Stimulated activated naive B cell treated with anti-CD40 and anti-IgM and Interleukin-4, amounts not matched to agents 10 μg/mL and 1 μg/mL and 100 μg/mL, for 72 hours (primary cell): ENCODE results near the gene CYBA.

Experiments
- ATAC-seq, 2 donors: fragments of 150-1000 bp; cut with Tn5 transposase; replicated peaks; 2 replicates each; pipeline ENCODE4 v1.10.0; 2021; ENCODE audit warnings: moderate library complexity in 1 of 2
- DNase-seq: peaks from one replicate; pipeline ENCODE4 v3.0.0; 2021
- H3K27ac Mint-ChIP-seq: one replicate; pipeline ENCODE4 v1.8.0; 2022; ENCODE audit warnings: mild to moderate bottlenecking, mixed read lengths
- H3K27me3 Mint-ChIP-seq, 2 donors: one replicate each; pipeline ENCODE4 v1.8.0; 2022; ENCODE audit warnings: mixed read lengths in 2 of 2
- H3K36me3 Mint-ChIP-seq, 2 donors: one replicate each; pipeline ENCODE4 v1.8.0; 2022; ENCODE audit warnings: mixed read lengths in 2 of 2, mild to moderate bottlenecking in 1 of 2
- H3K4me1 Mint-ChIP-seq, 2 donors: one replicate each; pipeline ENCODE4 v1.8.0; 2022; ENCODE audit warnings: mixed read lengths in 2 of 2, mild to moderate bottlenecking in 1 of 2
- H3K4me3 Mint-ChIP-seq, 2 donors: one replicate each; pipeline ENCODE4 v1.8.0; 2022; ENCODE audit warnings: mild to moderate bottlenecking in 2 of 2, mixed read lengths in 2 of 2, moderate library complexity in 1 of 2
- H3K9me3 Mint-ChIP-seq, 2 donors: one replicate each; pipeline ENCODE4 v1.8.0; 2022; ENCODE audit warnings: mixed read lengths in 2 of 2, mild to moderate bottlenecking in 1 of 2

Gene CYBA

DNA sequence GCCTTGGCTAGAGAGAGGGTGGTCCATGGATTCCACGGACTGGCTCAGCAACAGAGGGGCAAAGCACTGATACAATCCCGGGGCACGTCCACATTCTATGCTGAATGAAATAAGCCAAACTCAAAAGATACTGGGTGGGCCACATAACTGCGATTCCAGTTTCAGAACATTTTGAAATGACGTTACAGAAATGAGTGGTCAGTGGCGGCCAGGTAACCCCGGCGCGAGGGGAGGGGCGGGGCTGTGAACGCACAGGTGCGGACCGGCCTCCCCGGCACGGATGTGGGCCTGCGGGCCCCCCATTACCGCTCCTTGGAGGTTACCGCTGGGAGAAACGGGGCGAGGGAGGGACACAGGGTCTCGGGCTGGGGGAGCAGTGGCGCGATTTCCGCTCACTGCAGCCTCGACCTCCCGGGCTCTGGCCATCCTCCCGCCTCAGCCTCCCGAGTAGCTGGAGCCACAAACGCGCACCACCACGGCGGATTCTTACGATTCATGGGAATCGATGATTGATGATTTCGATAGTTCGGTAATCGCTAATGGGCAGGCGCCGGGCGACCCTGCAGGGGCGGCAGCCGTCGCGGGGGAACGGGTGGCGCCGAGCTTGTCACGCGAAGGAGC is 11.5 kb upstream of the CYBA start:
- H3K36me3 Mint-ChIP-seq: peaks cover 25% of the 10 kb centered on the region in 2 donors

GRCh38 chr16:88661468-88661867 is 10.6 kb upstream of the CYBA start:
- no peak for ATAC-seq

More for the DNA sequence above, 11.5 kb upstream of the CYBA start:
- ATAC-seq: peak; percentile 3 to 5
- H3K9me3 Mint-ChIP-seq: no peaks in the 10 kb centered on the region
- DNase-seq: no peak
- H3K27ac Mint-ChIP-seq: peak overlapping the region; percentile 94
- peaks cover 24 to 41% of the 10 kb centered on the region in 2 donors for H3K4me1 Mint-ChIP-seq
- H3K27me3 Mint-ChIP-seq: no peaks in the 10 kb centered on the region
- H3K4me3 Mint-ChIP-seq: peak overlapping the region; percentile 96 to 99

DNA sequence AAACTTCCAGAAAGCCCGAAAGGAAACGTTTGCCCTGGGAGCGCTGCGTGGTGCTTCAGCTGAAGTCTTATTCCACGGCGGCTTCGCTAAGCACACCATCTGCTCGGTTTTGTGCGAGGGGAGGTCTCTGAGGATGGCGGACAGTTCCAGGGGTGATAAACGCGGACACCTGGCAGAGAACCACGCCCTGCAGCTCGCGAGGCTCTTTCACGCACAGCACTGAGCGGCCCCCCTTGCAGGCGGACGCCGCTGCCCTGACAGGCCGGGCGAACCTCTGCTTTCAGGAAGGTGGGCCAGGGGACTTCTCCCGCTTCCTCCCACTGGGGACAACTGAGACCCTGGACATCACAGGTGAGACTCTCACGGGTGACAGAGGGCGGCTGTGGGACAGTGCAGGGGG is 8.3 kb upstream of the CYBA start:
- H3K4me3 Mint-ChIP-seq: no peak overlapping the region
- H3K9me3 Mint-ChIP-seq: no peaks in the 10 kb centered on the region
- ATAC-seq (no peak), DNase-seq (no peak)
- peaks cover 24 to 29% of the 10 kb centered on the region in 2 donors for H3K4me1 Mint-ChIP-seq
- no peak overlapping the region for H3K27ac Mint-ChIP-seq
- H3K27me3 Mint-ChIP-seq: no peaks in the 10 kb centered on the region
- peaks cover 30 to 41% of the 10 kb centered on the region in 2 donors for H3K36me3 Mint-ChIP-seq

More at GRCh38 chr16:88661468-88661867, 10.6 kb upstream of the CYBA start:
- Mint-ChIP-seq H3K4me1 (peaks cover 24 to 37% of the 10 kb centered on the region in 2 donors), H3K27ac (no peak overlapping the region), H3K27me3 (no peaks in the 10 kb centered on the region), H3K9me3 (no peaks in the 10 kb centered on the region), H3K36me3 (peaks cover 20 to 30% of the 10 kb centered on the region in 2 donors), H3K4me3 (peak overlapping the region; percentile 59 to 70)
- no peak for DNase-seq

DNA sequence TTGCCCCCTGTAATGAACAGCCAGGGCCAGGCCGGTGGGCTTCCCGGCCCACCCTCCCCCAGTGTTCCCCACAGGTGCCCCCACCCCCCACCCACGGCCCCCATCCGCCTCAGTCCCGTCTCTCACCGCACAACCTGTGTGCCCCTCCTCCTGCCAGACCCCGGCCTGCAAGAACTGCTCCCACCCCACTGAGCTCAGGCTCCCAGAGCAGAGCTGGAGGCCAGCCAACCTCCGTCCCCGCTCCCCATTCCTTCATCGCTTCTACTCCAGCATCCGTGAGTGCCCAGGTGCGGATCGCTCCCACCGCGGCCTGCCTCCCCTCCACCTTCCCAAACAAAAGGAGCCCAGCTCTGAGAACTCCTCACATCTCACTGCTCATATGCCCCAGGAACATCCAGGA is 7.9 kb upstream of the CYBA start:
- DNase-seq (no peak), ATAC-seq (no peak)
- peaks cover 22 to 26% of the 10 kb centered on the region in 2 donors for H3K4me1 Mint-ChIP-seq
- H3K27ac Mint-ChIP-seq: no peak overlapping the region
- H3K27me3 Mint-ChIP-seq: no peaks in the 10 kb centered on the region
- peaks cover 35 to 44% of the 10 kb centered on the region in 2 donors for H3K36me3 Mint-ChIP-seq
- H3K4me3 Mint-ChIP-seq: no peak overlapping the region
- H3K9me3 Mint-ChIP-seq: no peaks in the 10 kb centered on the region

GRCh38 chr16:88657371-88657770 is 6.5 kb upstream of the CYBA start:
- peaks cover 26 to 37% of the 10 kb centered on the region in 2 donors for H3K4me1 Mint-ChIP-seq
- H3K27me3 Mint-ChIP-seq: no peaks in the 10 kb centered on the region
- ATAC-seq (no peak), DNase-seq (no peak)
- H3K4me3 Mint-ChIP-seq: no peak overlapping the region
- peaks cover 43 to 49% of the 10 kb centered on the region in 2 donors for H3K36me3 Mint-ChIP-seq
- no peaks in the 10 kb centered on the region for H3K9me3 Mint-ChIP-seq
- H3K27ac Mint-ChIP-seq: no peak overlapping the region

GRCh38 chr16:88656291-88656980 is 5.6 kb upstream of the CYBA start:
- no peaks in the 10 kb centered on the region for H3K27me3 Mint-ChIP-seq

DNA sequence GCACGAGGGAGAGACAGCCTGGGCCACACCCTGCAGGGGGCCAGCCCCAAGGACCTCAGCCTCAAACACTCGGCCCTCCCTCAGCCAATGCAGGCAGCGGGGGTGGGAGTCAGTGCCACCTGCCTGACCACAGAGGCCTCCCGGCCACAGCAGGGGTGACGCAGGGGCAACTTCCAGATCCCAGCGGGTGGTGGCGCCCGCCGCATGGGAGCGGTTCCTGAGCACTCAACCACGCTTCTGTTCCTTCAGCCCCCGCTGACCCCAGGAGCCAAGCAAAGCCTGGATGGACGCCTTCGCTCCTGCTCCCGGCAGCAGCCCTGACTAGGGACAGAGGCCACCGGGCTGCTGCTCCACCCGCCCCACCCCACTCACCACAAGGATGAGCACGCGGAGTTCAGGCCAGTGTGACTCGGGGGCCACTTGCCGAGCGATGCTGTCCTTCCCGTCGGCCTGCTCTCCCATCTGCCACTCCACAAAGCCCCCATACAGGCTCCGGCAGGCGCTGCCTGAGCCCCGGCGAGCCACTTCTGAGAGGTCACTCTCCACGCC is 5.0 kb upstream of the CYBA start:
- DNase-seq (no peak), ATAC-seq (no peak)
- H3K27me3 Mint-ChIP-seq: no peaks in the 10 kb centered on the region
- no peak overlapping the region for H3K27ac Mint-ChIP-seq
- no peaks in the 10 kb centered on the region for H3K9me3 Mint-ChIP-seq
- peaks cover 45 to 47% of the 10 kb centered on the region in 2 donors for H3K36me3 Mint-ChIP-seq
- no peak overlapping the region for H3K4me3 Mint-ChIP-seq
- peaks cover 32 to 38% of the 10 kb centered on the region in 2 donors for H3K4me1 Mint-ChIP-seq

More at GRCh38 chr16:88656291-88656980, 5.6 kb upstream of the CYBA start:
- peaks cover 30 to 37% of the 10 kb centered on the region in 2 donors for H3K4me1 Mint-ChIP-seq
- no peak overlapping the region for H3K4me3 Mint-ChIP-seq
- H3K9me3 Mint-ChIP-seq: no peaks in the 10 kb centered on the region
- ATAC-seq (no peak), DNase-seq (no peak)
- no peak overlapping the region for H3K27ac Mint-ChIP-seq
- H3K36me3 Mint-ChIP-seq: peaks cover 45% of the 10 kb centered on the region in 2 donors

DNA sequence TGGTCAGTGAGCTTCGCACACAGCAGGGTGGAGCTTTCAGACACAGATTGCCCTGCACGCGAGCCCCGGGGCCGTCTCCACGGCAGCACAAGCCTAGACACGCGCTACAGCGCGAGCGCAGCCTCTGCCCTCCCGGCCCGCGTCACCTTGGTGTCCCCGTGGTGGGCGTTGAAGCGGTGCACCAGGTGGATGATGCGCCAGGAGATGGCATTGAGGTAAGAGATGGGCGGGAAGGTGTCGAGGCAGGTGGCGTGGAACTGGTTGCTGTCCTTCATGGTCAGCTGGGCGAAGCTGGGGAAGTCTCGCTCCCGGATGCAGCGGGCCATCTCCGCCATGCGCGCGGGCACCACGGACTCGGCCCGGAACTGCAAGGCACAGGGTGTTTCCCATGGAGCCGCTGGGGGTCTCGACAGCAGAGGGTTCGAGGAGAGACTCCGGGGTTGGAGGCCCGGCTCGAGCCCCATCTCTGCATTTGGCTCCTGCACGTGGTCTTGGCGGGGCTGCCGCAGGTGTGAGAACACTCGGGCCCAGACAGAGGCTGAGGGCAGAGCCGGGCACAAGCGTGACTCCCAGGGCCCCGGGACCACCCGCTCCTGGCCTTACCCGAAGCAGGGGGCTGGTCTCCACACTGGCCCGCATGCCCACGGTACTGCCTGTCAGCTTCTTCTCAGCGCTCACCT is 4.3 kb upstream of the CYBA start:
- Mint-ChIP-seq H3K4me3 (no peak overlapping the region), H3K9me3 (no peaks in the 10 kb centered on the region), H3K27ac (peak overlapping the region; percentile 57), H3K4me1 (peaks cover 32 to 36% of the 10 kb centered on the region in 2 donors), H3K36me3 (peaks cover 46 to 49% of the 10 kb centered on the region in 2 donors), H3K27me3 (no peaks in the 10 kb centered on the region)
- ATAC-seq (no peak), DNase-seq (peak; percentile 0)

DNA sequence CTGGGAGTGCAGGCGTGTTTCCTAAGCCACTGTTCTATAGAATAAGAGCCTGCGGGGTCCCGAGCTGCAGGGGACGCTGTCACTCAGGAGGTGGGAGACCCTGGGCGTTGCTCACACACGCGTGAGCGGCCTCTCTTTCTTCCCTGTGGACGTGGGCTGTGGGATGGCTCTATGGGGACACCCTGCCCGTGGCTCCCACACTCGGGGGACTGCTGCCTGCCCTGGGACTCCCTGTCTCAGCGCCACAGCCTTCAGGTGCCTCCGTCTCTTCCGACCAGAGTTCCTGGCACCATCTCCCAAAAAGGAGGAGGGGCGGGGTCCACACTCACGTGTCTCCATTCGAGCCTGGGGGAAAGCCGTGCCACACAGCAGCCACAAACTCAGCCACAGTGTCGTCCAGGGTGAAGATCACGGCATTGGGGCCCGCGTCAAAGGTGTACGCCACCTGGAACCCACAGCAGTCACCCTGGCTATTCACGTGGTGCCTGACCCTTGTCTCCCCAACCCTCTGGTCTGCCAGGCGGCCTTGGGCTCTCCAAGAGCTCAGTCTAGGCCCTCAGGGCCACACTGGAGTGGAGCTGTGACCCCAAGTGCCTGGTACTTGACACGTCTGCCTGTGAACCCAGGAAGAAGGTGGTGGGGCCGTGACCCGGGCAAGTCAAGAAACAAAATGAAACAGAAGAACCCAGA is 3.7 kb upstream of the CYBA start:
- no peaks in the 10 kb centered on the region for H3K9me3 Mint-ChIP-seq
- ATAC-seq: no peak
- H3K36me3 Mint-ChIP-seq: peaks cover 51% of the 10 kb centered on the region in 2 donors
- H3K4me3 Mint-ChIP-seq: no peak overlapping the region
- H3K27ac Mint-ChIP-seq: no peak overlapping the region
- H3K4me1 Mint-ChIP-seq: peaks cover 33 to 35% of the 10 kb centered on the region in 2 donors
- no peaks in the 10 kb centered on the region for H3K27me3 Mint-ChIP-seq
- no peak for DNase-seq

- H3K27me3 Mint-ChIP-seq: no peaks in the 10 kb centered on the region
- ATAC-seq: no peak
- H3K27ac Mint-ChIP-seq: no peak overlapping the region
Measured at GRCh38 chr16:88653596-88654362, 2.9 kb upstream of the CYBA start.

GRCh38 chr16:88653101-88653500 is 2.2 kb upstream of the CYBA start:
- ATAC-seq: no peak
- no peaks in the 10 kb centered on the region for H3K27me3 Mint-ChIP-seq
- peaks cover 51 to 52% of the 10 kb centered on the region in 2 donors for H3K36me3 Mint-ChIP-seq
- H3K4me3 Mint-ChIP-seq: no peak overlapping the region
- peaks cover 33 to 42% of the 10 kb centered on the region in 2 donors for H3K4me1 Mint-ChIP-seq
- no peak for DNase-seq
- no peaks in the 10 kb centered on the region for H3K9me3 Mint-ChIP-seq
- H3K27ac Mint-ChIP-seq: peak overlapping the region; percentile 51

More at GRCh38 chr16:88653596-88654362, 2.9 kb upstream of the CYBA start:
- DNase-seq: no peak
- Mint-ChIP-seq H3K9me3 (no peaks in the 10 kb centered on the region), H3K36me3 (peaks cover 53% of the 10 kb centered on the region in 2 donors), H3K4me3 (no peak overlapping the region), H3K4me1 (peaks cover 33 to 39% of the 10 kb centered on the region in 2 donors)

GRCh38 chr16:88652762-88653063 is 1.9 kb upstream of the CYBA start:
- peak overlapping the region; percentile 98 for H3K27ac Mint-ChIP-seq
- peaks cover 33 to 46% of the 10 kb centered on the region in 2 donors for H3K4me1 Mint-ChIP-seq
- no peak overlapping the region for H3K4me3 Mint-ChIP-seq
- no peak for ATAC-seq
- H3K9me3 Mint-ChIP-seq: no peaks in the 10 kb centered on the region
- peaks cover 51 to 54% of the 10 kb centered on the region in 2 donors for H3K36me3 Mint-ChIP-seq
- H3K27me3 Mint-ChIP-seq: no peaks in the 10 kb centered on the region
- DNase-seq: no peak

- H3K4me3 Mint-ChIP-seq: peak overlapping the region; percentile 92 to 96
- H3K4me1 Mint-ChIP-seq: peaks cover 35 to 50% of the 10 kb centered on the region in 2 donors
- no peaks in the 10 kb centered on the region for H3K9me3 Mint-ChIP-seq
- H3K36me3 Mint-ChIP-seq: peaks cover 51 to 54% of the 10 kb centered on the region in 2 donors
- H3K27ac Mint-ChIP-seq: peak overlapping the region; percentile 98
- DNase-seq: peak; percentile 10
- no peaks in the 10 kb centered on the region for H3K27me3 Mint-ChIP-seq
- ATAC-seq: no peak
Measured at GRCh38 chr16:88651989-88652761, 1.3 kb upstream of the CYBA start.
